GM19035 (cell line): ENCODE data around the gene MED22.
A peak's percentile ranks its signal among the peaks of the same experiment; 100 is the strongest.
"Not testable (repeated sequence)": the region's sequence is repeated elsewhere in the genome, so short reads cannot be mapped to it uniquely, and the experiment has no call there.

Source experiments
- ATAC-seq: cut with Tn5 transposase; IDR thresholded peaks from one replicate; pipeline ENCODE4 v1.9.1; 2021; ENCODE audit not compliant: unreplicated experiment

The MED22 gene

DNA sequence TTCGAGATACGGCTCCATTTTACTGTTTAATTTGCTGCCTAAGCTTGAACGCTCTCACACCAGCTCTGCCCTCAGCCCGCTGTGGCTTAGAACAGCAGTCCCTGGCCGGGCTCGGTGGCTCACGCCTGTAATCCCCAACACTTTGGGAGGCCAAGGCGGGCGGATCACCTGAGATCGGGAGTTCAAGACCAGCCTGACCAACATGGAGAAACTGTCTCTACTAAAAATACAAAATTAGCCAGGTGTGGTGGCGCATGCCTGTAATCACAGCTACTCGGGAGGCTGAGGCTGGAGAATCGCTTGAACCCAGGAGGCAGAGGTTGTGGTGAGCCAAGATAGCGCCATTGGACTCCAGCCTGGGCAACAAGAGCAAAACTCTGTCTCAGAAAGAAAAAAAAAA lies 29.3 kb upstream of the MED22 start:
- not testable (repeated sequence) for ATAC-seq

DNA sequence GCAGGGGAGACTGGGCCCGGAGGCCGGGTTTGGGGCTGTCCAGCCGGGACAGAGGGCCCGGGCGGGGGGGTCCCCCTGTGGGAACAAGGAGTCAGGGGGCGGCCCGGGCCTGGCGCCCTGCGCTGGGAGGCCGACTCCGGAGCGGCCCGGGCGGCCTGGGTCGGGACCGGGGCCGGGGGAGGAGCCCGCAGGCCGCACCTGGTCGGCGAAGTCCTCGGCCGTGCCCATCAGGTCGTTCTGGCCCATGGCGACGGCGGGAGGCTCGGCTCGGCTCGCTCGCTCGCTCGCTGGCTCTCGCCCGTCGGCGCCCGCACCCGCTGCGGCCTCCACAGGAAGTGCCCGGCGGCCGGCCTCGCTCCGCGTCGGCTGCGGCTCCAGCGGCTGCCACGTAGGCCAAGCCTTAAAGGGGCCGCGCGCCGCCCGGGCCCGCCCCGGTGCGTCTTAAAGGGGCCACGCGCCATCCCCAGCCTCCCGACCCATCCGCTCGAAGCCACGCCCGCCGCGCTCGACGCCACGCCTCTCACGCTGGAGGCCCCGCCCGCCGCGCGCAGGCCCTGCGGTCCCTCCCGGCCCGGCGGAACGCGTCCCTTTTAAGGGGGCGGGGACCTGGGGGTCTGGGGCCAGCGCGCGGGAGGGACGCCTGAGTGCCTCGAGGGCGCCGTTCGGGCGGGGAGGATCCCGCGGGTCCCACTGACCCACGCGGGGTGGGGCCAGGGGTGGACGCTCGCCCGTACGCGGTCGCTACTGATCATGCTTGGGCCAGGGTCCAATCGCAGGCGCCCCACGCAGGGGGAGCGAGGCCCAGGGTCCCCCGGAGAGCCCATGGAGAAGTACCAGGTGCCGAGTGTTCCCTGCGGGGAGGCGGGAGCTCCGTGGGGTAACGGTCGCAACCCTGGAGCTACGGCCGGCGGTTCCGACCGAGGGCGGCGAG lies 28.1 kb upstream of the MED22 start, which contains the start of the genes STKLD1 and SURF4:
STKLD1 (plus strand) TSS at position 643 of the 931 bp plus-strand sequence; CDS start at position 751, 108 bp downstream.
SURF4 (minus strand) TSS at position 337 of the 931 bp plus-strand sequence; CDS start at position 246, 91 bp downstream.
- ATAC-seq: peak; percentile 89

DNA sequence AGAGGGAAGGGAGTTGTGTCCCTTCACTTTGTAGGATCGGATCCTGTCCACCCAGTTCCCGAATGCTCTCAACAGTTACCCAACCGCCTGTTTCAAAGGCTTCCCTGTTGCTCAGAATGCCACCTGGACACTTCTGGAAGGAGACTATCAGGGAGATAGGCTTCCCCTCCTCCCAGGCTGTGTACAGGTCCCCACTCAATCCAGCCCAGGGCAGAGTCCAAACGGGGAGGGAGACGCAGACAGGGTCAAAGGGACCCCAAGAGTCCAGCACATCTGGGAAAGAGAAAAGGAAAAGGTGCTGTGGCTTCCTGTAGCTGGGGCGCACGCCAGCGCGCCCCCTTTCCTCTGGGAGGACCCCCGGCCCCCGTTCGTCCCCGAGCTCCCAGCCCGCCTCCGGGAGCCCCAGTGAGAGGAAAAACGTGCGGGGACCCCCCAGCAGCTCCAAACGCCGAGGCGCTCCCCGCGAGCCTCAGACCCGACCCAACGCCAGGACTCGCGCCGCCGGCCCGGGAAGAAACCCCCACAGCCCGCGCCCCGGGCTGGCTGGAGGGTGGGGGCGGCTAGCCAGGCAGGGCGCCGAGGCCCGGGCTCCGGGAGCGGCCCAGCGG lies 27.3 kb upstream of the MED22 start:
- peak; percentile 7 for ATAC-seq

DNA sequence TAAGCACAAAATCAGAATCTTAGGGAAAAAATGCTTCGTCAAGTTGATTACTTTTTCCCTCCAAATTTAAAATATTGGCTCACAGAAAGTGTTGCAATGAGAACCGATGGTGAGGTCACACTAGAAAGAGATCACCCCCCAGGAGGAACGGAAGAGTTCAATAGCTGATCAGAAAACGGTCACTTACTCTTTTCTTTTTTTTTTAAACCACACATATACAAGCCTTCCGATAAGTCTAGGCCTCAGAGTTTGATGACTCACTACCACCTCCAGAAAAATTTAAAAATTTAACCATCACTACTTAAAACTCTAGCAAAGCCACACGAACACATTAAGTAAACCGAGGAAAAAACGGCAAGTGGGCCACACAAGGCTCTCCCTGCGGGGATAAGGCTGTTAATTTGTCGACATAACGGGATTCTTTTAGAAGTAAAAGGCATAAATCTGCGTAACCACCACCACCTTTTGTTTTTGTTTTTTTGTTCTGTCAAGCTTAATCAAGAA lies 26.7 kb upstream of the MED22 start:
- ATAC-seq: no peak

DNA sequence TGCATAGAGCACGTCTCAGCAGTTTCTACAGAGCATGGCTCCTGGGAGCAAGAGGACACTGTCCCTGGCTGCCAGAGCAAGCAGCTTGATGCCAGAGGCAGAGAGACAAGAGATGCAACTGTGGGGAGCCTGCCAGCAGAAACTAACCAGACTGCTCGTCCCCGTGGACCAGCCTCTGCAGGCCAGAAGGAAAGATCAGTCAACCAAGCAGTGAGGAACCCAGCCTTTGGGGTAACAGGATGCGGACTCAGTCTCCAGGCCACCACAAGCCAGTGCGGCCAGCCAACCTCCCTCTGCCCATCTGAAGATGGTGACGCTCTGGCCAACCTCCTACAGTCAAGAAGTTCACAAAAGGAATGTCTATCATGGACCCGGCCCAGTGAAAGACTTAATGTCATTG lies 24.2 kb upstream of the MED22 start:
- ATAC-seq: no peak

DNA sequence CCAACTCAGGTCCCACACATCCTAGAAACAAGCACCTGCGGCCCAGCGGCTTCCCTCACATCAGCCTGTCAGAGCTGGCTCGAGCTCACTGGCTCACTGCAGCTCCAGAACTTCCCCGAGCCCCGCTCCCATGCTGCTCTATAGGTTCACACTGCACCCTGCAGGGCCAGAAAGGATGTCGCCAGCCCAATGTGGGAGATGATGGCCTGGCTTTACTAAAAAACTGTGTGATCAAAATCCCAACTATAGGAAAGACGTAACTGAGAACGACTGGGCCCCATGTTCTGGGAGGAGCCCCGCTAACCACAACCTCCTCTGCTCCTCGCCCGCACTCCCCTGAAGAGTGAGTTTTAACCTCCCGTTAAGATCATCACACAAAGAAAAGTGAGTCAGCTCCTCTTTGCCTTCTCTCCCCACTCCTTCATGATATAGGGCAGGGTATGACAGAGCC lies 23.4 kb upstream of the MED22 start:
- ATAC-seq: no peak

DNA sequence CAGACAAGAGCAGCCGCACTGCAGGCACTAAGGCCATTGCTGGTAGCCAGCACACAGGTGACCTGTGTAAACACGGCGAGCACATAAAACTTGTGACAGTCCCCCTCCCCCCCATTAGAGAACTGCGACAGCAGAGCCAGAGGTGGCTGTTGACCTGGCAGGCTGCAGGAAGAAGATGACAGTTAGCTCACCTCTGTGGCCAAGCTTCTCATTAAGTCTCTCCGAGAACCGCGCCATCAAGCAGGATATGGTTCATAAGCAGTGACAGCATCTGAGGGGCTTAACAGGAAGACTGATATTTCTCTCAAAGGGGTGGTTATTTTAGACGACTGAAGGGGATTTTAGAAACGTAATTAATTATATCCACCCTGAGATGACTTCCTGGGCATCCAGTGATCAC lies 22.8 kb upstream of the MED22 start:
- ATAC-seq: no peak

DNA sequence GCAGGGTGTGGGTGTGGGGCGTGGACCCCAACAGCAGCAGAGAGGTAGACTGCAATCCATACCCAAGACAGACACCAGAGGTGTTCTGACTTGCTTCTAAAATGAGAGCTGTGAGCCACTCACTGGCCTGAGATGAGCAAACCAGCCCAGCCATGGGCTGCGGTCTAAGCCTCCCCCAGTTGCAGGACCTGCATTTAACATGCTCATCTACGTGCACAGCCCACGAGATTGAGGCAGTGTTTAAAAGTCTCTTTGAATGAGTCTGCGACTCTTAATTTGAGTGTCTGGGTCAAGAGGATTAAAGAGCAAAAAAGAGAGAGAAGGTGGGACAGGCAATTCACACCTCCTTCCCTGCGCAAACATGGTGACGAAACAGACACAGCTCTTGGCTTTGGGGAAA lies 22.0 kb upstream of the MED22 start:
- no peak for ATAC-seq

DNA sequence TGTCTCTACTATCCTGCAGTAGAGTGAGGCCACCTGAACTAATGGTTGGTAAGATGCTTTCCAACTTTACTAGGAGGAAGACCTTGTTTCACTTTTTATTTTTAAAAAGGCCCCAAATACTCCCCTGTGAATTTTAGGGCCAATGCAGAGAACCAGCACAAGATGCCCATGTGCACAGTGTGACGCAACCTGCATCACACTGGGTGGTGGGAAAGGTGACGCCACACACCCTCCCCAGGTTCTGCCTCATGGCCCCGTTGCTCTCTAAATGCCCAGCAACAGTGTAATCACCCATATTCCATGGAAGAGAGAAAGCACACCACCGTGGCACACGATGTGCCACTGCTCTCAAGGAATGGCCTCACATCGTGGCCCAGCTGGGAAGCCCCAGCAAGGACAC lies 21.5 kb upstream of the MED22 start:
- no peak for ATAC-seq

DNA sequence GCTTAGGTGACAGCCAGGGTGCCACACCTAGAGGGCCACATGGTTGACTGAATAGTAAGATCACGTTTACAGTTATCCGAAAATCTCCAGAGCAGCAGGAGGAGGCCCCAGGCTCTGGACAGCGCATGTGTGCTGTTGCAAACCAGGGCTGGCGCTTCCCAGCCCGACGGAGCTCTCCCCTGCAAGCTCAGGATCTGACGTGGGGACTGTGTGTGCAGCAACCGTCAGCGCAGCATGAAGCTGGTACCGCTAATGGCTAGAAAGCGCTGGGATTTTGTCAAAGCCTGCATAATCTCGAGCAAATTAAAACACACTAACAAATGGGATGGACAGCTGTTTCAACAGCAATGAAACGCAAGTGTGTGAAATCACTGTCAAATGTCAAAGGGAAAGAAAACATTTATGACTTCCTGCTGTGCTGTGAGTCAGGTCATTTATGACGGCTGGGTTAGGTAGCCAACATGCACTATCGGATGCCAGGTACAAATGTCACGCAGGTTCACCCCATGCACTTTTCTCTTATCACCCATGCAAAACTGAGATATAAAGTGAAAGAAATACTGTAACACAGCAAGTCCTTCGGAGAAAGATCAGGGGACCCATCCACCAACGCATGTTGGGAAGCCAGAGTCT lies 20.4 kb upstream of the MED22 start:
- ATAC-seq: no peak

DNA sequence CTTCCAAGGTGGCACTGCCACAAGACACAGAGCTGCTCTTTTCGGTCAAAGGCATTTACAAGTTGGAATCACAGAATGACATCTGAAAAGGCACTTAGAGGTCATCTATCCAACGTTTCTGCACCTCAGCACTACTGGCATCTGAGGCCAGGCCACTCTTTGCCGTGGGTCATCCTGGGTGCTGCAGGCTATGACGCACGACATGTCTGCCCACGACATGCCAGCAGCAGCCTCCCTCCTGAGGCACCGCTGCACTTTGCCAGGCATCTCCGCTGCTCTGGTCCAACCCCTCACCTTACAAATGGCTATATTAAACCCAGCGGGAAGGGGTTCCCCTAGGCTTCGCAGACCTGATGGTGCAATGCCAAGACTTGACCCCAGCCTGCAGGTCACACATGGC lies 19.8 kb upstream of the MED22 start:
- ATAC-seq: no peak

DNA sequence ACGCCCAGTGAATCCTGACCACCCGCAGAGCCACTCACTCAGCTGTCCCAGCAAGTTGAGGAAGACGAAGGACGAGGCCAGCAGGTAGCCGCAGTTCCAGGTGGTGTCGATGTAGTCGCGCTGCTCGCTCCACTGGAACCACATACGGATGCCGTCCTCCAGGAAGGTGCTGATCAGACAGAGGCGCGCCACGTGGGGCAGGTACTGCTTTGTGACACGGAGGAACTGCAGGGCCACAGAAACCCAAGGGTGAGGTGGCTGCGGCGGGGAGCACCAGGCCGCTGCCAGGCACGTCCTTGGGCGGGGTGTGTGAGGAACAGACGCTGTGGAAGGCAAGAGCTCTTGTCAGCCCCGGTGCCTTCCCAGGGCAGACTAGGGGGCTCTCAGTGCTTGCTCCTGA lies 19.3 kb upstream of the MED22 start:
- no peak for ATAC-seq

DNA sequence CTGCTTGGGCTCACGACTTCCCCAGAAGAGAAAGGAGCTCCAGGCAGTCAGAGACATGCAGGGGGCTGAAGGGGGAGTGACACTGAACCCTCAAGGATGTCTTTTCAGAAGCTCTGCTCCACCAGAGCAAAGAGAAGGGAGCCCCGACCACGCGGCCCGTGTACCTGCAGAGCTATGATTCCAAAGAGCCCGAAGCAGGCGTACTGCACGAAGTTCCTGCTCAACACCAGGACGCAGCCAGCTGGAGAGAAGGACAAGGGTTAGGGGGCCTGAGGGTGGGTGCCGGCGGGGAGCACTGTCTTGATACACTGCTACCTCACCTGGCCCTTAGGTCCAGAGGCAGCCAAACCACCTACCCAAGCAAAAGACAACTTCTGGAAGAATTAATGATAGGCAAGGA lies 18.5 kb upstream of the MED22 start:
- no peak for ATAC-seq

DNA sequence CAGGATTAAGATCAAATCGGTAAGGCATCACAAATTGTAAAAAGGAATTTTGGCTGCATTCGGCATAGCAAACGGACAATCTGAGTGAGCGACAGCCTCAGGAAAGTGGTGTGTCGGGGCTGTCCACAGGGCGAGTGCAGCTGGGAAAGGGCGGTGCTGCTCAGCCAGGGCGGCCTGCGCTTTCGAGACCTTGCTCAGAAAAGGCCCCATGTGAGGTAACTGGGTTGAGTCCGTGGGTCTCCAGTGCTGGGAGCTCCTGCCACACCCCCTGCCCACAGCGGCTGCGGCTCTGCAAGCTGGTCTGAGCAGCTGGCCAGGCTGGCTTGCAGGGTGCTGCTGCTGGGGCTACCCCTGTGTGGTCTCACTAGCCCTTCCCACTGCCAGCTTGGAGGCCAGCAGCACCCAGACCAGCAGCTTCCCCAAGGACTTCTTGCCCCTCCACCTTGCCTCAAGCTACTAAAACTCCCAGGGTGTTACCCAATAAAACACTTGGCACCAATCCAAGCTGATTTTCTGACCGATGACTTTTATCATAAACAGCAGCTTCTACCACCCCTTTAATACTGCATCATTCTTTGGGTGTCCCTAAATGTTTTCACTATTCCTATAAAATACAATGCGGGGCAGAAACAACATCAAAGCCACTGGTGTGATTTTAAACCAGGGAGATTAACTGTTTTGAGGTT lies 14.6 kb upstream of the MED22 start:
- ATAC-seq: no peak

DNA sequence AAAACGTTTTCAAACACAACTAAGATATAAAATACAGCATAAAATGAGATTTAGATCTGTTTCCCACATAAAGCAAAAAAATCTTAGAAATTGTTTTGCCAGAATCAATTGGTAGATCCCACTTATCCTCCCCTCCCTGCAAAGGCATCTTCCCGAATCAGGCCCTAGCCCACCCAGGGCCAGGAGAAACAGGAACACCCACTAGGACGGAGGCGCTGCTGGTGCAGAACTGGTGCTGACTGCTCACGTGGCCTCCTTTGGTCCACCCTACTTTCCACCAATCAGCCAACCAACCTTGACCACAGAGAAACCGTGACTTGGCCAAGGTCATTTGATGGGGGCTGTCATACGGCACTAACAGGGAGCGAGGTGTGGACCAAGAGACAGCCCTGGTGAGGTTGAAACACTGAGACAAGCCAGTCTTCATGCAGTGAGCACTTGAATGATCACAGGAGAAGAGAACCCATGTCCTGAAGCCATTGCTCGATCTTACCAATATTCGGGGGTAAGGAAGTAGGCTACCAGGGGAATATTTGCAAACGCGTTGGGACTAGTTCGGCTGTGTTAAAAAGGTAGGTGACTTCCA lies 13.7 kb upstream of the MED22 start:
- ATAC-seq: no peak

DNA sequence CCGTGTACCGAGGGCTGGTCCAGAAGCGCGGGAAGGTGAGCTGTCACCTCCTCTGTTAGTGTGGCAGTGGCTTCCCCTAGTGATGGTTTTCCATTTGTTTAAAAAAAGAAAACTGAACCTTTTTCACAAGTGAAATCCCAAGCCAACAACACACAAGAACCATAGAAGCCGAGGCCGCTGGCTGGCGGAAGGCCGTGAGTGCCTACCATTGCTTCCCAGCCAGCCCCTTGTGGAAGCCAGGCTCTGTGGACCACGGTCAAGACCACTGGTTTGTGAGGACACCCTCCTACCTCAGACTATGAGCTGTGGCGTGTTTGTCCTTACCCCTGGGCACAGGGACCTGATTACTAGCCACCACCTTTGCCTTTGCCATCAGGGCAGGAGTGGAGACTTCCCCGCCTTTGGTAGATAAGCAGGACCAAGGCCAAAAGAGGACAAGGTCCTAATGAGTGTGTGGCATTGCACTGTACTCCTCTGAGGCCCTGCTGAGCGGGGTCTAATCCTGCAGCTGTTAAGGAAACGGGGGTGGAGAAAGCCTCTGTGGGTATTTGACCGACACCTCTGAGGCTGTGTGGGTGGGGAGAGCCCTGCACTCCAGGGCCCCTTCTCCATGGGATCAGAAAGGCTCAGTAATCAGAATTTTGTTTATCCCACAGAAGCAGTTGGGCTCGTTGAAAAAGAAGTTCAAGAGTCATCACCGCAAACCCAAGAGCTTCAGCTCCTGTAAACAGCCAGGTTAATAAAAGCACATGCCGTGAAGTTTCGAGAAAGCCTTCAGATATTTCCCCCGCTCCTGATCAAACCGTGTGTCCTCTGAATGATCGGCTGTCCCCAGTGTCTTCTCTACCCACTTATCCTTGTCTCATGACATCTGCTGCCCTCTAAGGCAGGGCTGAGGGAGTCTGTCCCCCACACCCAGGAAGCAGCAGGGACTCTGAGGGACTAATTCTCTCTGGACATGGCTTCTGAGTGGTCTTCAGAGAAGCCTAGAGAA lies 12.8 kb upstream of the MED22 start:
- no peak for ATAC-seq

DNA sequence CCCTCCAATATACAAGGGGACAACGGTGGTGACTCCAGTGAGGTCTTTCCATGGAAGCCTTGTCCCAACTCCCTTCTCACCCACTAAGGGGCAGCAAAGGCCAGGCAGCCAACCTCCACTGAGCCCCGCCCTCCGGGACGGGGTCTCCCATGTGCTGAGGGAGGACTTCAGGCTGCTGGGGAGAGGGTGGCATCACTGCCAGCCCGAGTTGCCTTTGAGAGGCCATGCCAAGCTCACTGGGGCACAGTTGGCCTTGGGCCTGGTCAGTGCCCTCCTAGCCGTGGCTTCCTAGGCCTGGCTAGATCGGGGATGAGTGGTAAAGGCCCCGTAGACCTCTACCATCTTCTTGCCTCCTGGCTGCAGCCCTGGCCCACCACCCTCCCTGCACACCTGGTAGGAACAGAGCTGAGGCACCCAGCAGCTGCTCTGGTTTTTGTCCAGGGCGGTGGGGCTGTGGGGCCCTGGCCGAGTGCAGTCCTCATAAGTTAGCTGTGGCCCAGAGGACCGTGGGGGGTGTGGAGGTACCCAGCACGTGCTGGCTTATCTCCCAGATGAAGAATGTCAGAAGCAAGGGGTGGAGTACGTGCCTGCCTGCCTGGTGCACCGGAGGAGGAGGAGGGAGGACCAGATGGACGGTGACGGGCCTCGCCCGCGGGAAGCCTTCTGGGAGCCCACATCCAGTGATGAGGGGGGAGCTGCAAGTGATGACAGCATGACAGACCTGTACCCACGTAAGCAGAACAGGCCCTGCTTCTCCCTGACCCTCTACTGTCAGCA lies 11.7 kb upstream of the MED22 start:
- no peak for ATAC-seq

DNA sequence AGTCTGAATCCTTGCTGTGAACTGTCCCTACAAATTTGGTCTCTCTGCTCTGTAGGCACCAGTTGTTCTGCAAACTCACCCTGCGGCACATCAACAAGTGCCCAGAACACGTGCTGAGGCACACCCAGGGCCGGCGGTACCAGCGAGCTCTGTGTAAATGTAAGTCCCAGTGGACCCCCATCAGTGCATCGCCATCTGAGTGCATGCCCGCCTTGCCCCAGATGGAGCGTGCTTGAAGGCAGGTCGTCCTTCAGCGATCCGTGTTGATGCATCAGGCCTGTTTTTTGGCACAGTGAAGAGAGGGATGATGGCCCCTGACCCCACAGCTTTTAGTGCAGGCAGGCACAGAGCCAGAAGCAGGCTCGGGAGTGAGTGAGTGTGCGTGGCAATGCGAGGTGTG lies 9.7 kb upstream of the MED22 start:
- no peak for ATAC-seq
